NT2/D1 (cell line): ENCODE data around the gene DDX6.
"Not testable (repeated sequence)": the region's sequence is repeated elsewhere in the genome, so short reads cannot be mapped to it uniquely, and the experiment has no call there.

ENCODE experiments used
- SUZ12 ChIP-seq: IDR thresholded peaks from 2 replicates; pipeline ENCODE4 v1.6.1; 2011; ENCODE audit not compliant: insufficient read length, insufficient read depth; ENCODE audit errors: extremely low read depth
- YY1 ChIP-seq: IDR thresholded peaks from 2 replicates; pipeline ENCODE4 v1.6.1; 2011; ENCODE audit not compliant: insufficient read length, insufficient read depth

DNA sequence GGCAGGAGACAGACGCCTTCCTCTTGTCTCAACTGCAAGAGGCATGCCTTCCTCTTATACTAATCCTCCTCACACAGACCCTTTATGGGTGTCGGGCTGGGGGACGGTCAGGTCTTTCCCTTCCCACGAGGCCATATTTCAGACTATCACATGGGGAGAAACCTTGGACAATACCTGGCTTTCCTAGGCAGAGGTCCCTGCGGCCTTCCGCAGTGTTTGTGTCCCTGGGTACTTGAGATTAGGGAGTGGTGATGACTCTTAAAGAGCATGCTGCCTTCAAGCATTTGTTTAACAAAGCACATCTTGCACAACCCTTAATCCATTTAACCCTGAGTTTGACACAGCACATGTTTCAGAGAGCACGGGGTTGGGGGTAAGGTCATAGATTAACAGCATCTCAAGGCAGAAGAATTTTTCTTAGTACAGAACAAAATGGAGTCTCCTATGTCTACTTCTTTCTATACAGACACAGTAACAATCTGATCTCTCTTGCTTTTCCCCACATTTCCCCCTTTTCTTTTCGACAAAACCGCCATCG lies 69.4 kb downstream of the DDX6 start:
- TF ChIP-seq SUZ12, YY1: not testable (repeated sequence)
